Activated naive CD4-positive, alpha-beta T cell treated with anti-CD3 and anti-CD28 coated beads, Interleukin-2, amount 50 U/mL, for 16 hours (primary cell): ENCODE data around the gene EBF3.

Source experiments
- DNase-seq: peaks from one replicate; pipeline ENCODE4 v3.0.0-alpha.2; 2020

The EBF3 gene

GRCh38 chr10:129909531-129910256 is 54.4 kb downstream of the EBF3 start:
- no peak for DNase-seq

- DNase-seq: no peak
Measured at GRCh38 chr10:129909080-129909479, 55.0 kb downstream of the EBF3 start.

- DNase-seq: no peak
Measured at GRCh38 chr10:129908406-129908805, 55.7 kb downstream of the EBF3 start.

GRCh38 chr10:129905553-129905952 is 58.5 kb downstream of the EBF3 start:
- DNase-seq: no peak

- no peak for DNase-seq
Measured at GRCh38 chr10:129904323-129904722, 59.8 kb downstream of the EBF3 start.

- DNase-seq: no peak
Measured at GRCh38 chr10:129901389-129902006, 62.6 kb downstream of the EBF3 start.

- no peak for DNase-seq
Measured at GRCh38 chr10:129900825-129901224, 63.2 kb downstream of the EBF3 start.

- DNase-seq: no peak
Measured at GRCh38 chr10:129899276-129900130, 64.6 kb downstream of the EBF3 start.

- no peak for DNase-seq
Measured at GRCh38 chr10:129898706-129899268, 65.3 kb downstream of the EBF3 start.

- no peak for DNase-seq
Measured at GRCh38 chr10:129897871-129898626, 66.0 kb downstream of the EBF3 start.

GRCh38 chr10:129896860-129897200 is 67.2 kb downstream of the EBF3 start:
- no peak for DNase-seq

GRCh38 chr10:129896136-129896859 is 67.8 kb downstream of the EBF3 start:
- DNase-seq: no peak

GRCh38 chr10:129895811-129896135 is 68.3 kb downstream of the EBF3 start:
- no peak for DNase-seq

GRCh38 chr10:129894698-129895097 is 69.4 kb downstream of the EBF3 start:
- no peak for DNase-seq

GRCh38 chr10:129893104-129894089 is 70.7 kb downstream of the EBF3 start:
- no peak for DNase-seq

- DNase-seq: no peak
Measured at GRCh38 chr10:129892548-129893052, 71.5 kb downstream of the EBF3 start.

- DNase-seq: no peak
Measured at GRCh38 chr10:129891806-129892205, 72.3 kb downstream of the EBF3 start.

GRCh38 chr10:129890170-129890569 is 73.9 kb downstream of the EBF3 start:
- no peak for DNase-seq

- peak; percentile 51 for DNase-seq
Measured at GRCh38 chr10:129888784-129889616, 75.1 kb downstream of the EBF3 start.
